GM21423 (cell line): ENCODE results near the gene SMIM17.
A peak's percentile ranks its signal among the peaks of the same experiment; 100 is the strongest.

Experiments used
- ATAC-seq: cut with Tn5 transposase; IDR thresholded peaks from one replicate; pipeline ENCODE4 v1.9.1; 2021; ENCODE audit warnings: mild to moderate bottlenecking, moderate library complexity; ENCODE audit not compliant: unreplicated experiment

The SMIM17 gene

DNA sequence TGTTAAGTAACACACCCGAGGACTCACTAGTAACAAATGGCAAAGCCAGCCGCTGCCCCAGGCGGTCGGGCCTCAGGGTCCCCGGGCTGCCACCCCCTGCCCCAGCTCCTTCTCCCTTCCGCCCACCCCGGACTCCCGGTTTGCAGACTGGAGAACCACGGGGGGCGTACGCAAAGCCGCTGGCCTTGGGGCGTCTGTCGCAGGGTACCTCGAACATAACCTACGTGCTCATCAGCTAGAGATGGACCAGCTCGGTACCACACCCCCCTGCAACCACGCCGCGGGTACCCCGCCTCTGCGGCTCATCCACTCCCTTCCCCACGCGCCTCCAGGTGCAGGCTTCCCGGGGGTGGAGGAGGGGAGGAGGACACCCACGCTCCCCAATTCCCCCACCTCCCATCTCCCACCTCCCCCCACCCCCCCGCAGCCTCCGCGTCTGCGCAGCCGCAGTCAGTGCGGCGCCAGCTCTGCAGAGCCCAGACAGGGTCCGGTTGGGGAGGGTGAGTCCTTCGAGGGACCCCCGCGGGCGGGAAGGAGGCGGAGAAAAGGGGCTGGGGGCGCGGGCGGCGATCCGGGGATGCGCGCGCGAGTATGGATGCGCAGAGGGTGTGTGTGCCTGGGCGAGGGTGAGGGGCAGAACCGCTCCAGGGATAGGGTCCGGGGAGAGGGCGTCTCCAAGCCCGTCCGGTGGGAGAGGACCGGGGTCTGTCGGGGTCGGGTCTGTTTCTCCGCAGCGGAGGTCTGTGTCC is at the start of gene SMIM17:
Gene SMIM17, plus strand, starts transcription at position 449 of the 749 bp plus-strand sequence. CDS start 2,509 bp downstream, outside the sequence.
- ATAC-seq = no peak

DNA sequence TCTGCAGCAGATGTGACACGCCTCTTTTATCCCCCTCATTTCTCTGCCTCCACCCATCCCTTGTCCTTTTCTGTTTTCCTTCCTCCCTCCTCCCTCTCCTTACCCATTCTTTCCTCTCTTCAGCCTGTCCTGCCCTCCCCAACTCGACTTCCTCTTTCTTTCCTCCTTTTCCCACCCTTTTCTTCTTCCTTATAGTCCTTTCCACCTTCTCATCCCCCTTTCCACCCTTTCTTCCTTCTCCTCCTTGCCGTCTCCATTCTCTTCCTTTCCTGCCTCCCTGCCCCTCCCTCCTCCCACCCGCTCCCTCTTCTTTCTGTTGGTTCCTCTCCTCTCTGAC is 48.5 kb upstream of the SMIM17 start:
- no peak for ATAC-seq

DNA sequence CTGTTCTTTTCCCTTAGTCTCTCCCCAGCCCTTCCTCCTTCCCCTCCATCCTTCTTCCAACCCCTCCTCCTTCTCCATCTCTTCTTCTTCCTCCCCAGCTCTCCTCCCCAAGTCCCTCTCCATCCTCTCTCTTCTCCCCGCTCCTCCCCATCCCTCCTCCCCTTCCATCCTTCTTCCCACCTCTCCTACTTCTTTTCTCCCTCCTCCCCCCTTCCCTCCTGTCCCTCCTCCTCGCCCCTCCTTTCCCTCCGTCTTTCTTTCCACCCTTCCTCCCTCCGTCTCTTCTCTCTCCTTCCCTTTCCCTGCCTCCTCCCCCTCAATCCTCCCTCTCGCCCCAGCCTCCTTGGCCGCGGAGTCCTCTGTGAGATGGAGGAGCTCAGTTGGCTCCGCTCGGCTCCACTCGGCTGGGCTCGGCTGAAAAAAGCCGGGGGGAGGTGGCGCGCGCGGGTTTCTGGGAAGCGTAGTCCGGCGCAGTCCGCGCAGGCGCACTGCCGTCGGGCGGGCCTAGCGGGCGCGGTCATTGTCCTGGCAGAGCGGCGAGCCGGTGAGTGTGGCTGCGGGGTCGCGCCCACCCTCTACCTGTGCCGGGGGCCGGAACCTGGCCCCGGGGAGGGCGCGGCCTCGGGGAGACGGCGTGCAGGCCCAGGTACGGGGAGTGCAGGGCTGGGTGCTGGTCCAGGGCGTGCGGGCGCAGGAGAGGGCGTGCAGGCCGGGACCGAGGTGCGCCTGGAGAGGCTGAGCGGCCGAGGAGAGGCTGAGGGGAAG is 48.0 kb upstream of the SMIM17 start, which contains the start of gene ZNF71:
Gene ZNF71, plus strand, starts transcription at position 520 of the 765 bp plus-strand sequence. CDS start 6,257 bp downstream, outside the sequence.
- ATAC-seq = peak; percentile 96

DNA sequence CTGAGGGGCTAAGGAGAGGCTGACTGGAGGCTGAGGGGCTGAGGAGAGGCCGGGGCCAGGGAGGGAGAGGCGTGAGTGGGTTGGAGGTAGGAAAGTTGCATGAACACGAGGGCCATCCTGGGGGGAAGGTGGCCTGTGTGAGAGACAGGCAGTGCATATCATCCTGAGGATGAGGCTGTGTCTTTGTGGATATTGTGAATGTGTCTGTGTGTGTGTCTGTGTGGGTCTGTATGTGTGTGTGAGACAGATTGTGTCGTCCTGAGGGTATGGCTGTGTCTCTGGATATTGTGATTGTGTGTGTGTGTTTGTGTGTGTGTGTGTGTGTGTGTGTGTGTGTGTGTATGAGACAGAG is 47.4 kb upstream of the SMIM17 start:
- ATAC-seq = no peak

DNA sequence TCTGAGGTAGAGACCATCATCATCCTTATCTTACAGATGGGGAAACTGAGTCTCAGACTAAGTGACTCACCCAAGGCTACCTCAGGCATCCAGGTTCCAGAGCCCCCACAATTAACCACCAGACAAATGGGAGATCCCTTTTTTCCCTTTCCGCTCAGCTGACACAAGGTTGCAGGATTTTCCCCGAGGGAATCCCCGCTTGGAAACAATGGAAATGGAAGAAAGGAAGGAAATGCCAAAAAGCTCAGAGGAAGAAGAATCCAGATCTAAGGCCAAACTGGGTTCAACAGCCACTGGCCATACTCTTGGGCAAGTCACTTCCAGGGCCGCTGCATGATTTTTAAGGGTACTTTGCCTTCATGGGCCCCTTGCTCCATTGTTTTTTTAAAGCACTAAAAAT is 46.3 kb upstream of the SMIM17 start:
- no peak for ATAC-seq

DNA sequence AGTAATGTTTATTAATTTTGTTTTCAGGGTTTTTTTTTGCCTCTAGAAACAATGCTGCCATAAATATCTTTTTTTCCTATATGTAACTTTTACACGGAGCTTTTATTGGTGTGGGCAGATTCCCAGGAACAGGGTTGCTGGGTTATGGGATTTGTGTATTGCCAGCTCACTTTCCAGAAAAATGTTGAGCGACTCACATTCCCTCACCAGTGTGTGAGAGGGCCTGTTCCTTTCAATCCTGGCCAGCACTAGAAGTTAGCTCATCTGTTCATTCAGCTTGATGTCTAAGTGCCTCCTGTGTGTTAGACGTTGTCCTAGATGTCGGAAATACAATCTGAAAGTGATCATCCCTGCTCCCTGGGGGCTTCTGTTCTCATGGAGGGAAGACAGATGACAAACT is 45.3 kb upstream of the SMIM17 start:
- ATAC-seq = no peak

DNA sequence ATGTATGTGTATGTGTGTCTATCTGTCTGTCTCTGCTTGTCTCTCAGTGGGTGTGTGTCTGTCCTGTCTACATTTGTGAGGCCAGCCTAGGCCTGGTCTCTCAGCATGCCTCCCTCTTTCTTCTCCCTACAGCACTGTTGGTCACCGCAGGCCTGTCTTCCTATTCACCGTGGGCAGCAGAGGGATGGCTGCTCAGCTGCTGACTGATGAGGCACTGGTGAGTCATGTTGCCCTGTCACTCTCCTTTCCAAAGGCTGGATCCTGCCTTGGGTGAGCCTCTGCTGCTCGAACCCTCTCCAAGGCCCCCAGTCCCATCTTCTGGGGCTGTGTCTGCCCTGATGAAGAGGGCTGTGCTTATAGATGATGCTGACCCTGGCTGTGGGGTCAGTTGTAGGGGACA is 41.6 kb upstream of the SMIM17 start:
- ATAC-seq = no peak

DNA sequence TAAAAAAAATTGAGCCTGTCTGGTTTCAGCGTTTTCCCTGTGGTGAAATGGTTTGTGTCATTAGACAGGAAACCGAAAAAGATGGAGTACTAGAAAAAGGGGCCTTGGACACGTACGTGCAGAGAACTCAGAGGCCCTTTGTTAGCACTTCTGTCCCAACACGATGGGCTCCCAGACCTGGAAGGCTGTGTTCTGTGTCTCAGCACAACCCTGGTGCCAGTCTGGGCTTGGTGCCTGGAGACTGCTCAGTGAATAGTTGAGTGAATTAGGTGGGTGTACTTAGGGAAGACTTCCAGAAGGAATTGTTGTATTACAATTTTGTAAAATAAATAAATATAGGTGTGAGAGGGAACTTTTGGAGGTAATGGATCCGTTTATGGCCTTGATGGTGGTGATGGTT is 39.1 kb upstream of the SMIM17 start:
- no peak for ATAC-seq

DNA sequence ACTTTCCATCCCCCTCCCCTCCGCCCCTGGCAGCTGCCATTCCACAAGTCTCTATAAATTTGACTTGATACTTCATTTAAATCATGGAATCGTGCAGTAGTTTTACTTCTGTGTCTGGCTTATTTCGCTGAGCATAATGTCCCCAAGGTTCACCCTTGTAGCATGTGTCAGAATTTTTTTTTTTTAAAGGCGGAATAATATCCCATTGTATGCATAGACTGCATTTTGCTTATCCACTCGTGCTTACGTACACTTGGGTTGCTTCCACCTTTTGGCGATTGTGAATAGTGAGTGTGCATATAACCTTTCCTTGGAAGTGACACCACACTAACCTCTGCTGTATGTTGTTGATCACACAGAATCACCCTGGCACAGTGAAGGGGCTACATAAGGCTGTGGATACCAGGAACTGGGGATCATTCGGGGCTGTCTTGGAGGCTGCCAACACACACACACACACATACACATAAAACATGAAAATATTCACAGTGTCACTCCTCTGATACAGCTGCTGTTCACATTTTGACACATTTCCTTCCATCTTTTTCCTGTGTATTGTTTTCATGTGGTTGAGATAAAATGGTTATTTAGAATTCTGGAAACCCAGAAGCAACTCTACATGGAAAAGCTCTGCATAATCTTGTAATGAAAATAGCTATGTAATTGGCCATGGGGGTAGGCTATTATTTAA is 34.5 kb upstream of the SMIM17 start:
- no peak for ATAC-seq

DNA sequence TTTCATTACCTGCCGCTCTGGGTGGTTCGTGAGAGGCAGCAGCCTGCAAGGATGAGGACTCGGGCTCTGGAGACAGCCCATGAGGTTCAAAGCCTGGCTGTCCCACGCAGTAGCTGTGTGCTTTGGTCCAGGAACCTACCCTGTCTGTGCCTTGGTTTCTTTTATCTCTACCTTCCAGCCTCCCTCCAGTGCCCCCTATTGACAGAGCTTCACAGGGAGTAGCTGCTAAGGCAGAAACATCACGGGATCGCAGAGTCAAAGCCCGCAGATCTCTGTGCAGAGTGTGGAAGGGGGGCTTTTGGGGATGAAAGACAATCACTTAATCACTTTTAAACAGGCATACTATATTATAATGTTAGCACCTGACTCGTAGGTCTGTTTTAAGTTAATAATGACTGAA is 31.7 kb upstream of the SMIM17 start:
- no peak for ATAC-seq

DNA sequence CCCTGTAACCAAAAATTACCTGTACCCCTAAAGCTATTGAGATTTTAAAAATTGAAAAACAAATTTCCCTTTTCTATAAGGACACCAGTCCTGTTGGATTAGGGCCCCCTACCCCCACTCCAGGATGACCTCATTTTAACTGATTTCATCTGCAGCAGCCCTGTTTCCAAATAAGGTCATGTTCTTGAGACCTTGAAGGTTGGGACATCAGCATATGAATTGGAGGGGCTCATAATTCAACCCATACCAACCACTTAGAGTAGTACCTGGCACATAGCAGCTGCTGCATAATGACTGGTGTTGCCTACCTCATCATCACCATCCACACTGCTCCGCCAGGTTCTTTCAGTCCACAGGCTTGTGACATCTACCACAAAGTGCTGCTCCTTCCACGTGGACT is 30.2 kb upstream of the SMIM17 start:
- no peak for ATAC-seq

DNA sequence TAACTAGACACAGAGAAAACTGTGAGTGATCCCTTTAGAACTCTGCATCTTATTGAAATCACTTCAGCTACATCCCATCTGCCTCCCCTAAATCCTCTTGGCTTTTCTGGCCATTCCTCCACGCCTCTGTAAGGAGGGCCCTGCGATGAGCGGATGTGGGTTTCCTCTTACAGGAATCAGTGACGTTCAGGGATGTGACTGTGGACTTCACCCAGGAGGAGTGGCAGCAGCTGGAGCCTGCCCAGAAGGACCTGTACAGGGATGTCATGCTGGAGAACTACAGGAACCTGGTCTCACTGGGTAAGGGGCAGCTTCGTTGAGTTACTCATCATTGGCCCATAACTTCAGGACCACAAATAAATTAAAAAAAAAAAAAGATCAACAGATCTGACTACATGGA is 29.3 kb upstream of the SMIM17 start:
- no peak for ATAC-seq

DNA sequence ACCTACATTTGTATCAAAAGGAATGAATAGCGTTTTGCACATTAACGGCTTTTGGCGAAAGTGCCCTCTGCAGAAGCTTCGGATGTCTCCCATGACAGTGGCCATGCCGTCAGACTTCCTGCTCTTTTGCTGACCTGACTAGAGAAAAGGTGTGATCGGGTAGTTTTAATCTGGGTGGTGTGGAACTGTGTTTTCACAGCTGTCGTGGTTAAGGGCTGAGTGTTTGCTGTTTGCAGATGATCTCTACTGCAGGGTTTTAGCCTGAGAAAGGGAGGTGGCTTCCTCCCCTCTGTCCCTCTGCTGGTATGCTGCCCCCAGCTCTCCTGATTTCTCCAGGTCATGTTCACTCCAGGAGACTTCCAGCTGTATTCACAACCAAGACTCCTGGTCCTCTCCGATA is 25.4 kb upstream of the SMIM17 start:
- no peak for ATAC-seq

DNA sequence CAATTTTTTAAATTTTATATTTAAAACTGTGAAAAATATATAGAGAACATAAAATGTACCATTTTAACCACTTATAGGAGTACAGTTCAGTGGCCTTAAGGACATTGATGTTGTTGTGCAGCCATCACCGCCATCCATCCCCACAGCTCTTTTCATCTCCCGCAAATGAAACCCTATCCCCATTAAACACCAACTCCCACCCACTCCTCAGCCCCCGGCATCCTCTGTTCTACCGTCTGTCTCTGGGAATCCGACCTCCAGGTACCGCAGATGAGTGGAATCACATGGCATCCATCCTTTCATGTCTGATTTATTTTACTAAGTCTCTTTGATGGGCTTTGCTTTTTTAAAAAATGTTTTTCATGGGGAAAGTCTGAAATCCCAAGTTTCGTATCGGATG is 23.8 kb upstream of the SMIM17 start:
- ATAC-seq = no peak

DNA sequence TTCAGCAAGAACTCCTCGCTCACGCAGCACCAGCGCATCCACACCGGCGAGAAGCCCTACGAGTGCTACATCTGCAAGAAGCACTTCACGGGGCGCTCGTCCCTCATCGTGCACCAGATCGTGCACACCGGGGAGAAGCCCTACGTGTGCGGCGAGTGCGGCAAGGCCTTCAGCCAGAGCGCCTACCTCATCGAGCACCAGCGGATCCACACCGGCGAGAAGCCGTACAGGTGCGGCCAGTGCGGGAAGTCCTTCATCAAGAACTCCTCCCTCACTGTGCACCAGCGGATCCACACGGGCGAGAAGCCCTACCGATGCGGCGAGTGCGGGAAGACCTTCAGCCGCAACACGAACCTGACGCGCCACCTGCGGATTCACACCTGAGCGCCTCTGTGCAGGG is 20.6 kb upstream of the SMIM17 start:
- no peak for ATAC-seq

DNA sequence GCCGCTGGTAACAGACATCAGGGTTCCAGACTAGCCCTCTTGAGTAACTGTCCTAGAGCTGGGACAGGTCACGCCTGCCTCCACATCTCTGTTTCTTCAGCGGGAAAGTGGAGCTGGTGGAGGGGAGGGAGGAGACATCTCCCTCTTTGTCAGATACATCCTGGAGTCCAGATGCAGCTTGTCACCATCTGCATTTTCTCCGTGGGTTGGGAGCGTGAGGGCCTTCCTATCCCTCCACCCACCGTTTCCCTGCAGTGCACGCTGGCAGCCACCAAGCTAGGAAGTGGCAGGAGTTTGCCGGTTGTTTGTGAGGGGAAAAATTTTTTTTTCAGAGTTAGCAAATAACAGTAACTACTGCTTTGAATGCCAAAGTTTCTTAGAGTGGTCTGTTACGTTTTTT is 20.0 kb upstream of the SMIM17 start:
- no peak for ATAC-seq

DNA sequence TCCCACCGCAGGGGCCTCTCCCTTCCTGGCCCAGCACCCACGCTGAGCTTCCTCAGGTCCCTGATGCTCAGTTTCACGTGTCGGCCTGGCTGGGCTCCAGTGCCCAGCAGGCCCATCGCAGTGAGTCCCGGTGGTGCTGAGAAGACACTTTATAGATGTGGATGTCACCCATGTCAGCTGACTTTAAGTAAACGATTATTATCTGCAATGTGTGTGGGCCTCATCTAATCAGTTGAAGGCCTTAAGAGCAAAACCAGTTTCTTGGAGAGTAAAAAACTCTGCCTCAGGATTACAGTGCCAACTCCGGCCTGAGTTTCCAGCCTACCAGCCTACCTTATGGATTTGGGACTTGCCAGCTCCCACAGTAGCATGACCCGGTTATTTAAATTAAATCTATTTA is 17.3 kb upstream of the SMIM17 start:
- ATAC-seq = no peak

DNA sequence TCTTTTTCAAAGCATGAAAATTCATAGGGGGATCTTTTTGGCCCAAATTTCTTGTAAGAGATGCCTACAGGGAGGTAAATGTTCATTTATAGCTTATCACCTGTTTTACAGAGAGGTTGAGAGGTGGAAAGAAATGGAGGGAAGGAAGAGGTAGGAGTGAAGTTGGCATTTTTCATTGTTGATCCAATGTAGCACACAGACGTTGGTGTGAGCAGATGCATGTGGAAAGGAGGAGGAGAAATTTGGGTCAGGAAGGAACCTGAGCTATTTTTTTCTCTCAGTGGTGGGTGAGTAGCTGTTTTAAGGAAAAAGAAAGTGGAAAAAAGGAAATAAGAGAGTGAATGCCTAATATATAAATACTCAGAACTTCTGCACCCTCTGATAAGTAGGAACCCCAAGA is 9.9 kb upstream of the SMIM17 start:
- ATAC-seq = no peak

DNA sequence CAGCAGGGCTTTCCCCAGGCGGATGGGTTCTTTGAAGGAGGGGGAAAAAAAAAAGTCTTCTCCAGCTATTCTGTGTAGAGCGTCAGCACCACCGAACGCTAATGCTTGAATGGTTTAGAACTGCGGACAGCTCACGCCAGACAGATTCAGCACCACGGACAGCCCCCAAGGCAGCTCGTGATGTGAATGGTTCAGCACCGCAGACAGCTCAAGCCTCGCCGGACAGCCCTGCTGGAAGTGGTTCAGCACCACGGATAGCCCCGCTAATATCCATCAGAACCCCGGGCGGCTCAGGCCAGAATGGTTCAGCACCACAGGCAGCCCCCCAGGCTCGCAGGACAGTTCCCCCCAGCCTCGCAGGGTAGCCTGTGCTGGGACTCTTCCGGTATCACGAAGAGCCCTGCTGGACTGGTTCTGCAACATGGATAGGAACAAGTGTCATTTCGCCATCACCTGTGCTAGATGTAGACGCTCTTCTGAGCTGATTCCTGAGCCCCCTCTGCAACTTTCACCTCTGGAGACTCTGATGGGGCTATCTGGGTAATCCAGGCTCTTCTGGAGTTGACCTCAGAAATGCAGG is 4.9 kb upstream of the SMIM17 start:
- no peak for ATAC-seq

DNA sequence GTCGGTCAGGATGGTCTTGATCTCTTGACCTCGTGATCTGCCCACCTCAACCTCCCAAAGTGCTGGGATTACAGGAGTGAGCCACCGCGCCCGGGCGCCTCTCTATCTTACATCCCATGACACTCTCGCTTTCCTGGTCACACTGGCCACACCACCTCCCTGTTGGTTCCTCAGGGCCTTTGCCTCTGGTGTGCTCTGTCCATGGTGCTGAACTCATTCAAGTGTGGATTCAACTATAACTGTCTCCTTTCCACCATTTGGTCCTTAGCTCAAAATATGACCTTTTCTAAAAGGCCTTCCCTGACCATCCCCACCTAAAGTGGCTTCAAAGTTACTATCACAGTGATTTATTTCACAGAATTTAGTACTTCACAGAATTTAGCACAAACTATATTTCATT is 3.7 kb upstream of the SMIM17 start:
- ATAC-seq = no peak

DNA sequence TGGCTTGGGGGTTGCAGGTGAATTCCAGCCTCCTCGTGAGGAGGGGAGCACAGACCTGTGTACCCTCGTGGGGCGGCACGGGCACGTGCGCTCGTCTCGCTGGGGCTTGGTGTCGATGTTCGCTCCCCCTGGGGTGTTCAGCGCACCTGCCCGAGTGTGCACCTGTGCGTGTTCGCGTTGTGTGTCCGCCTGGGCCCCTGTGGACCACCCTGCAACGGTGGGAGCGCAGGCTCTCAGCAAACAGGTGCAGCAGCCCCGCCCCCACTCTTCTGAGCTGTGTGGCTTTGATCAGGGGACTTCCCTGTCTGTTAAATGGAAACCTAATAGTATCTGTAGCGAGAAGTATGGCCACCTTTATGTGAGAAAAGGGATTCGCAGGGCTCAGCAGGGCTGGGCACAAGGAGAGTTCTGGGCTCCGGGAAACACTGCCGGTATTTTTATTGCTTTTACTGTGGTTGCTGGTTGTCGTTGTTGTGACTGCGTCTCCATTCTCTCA is 549 bp downstream of the SMIM17 start:
- no peak for ATAC-seq
